Transverse colon (tissue), 4 donors: Measurements from ENCODE around the gene SPINK14. TPM values are rescaled to one million over a fixed set of nuclear protein-coding genes. Genes with fewer than 3 reads are reported as not detected.

ENCODE experiments used
- DNase-seq: peaks from one replicate; pipeline ENCODE4 v3.0.0-alpha.2; 2019
- H3K27ac ChIP-seq, 4 donors: fragments of 200-600 bp; sonication (generic); 2 replicates each; pipeline ENCODE4 v1.5.1; 2016 to 2018; ENCODE audit warnings: inconsistent platforms in 4 of 4
- H3K27me3 ChIP-seq: fragments of 200-600 bp; sonication (generic); 2 replicates; pipeline ENCODE4 v1.5.1; 2017; ENCODE audit warnings: inconsistent platforms
- H3K36me3 ChIP-seq, 4 donors: fragments of 200-600 bp; sonication (generic); 2 replicates each; pipeline ENCODE4 v1.5.1; 2017 to 2019; ENCODE audit warnings: inconsistent platforms in 4 of 4
- H3K4me1 ChIP-seq, 4 donors: fragments of 200-600 bp; sonication (generic); 2 replicates each; pipeline ENCODE4 v1.5.1; 2017 to 2020; ENCODE audit warnings: inconsistent platforms in 4 of 4
- H3K4me3 ChIP-seq, 4 donors: fragments of 200-600 bp; sonication (generic); 1 replicate in 1 of 4; 2 replicates in 3 of 4; pipeline versions ENCODE4 v1.5.1 to v1.6.1; 2017 to 2019; ENCODE audit warnings: inconsistent platforms in 4 of 4
- H3K9me3 ChIP-seq, 2 donors: fragments of 200-600 bp; sonication (generic); 2 replicates each; pipeline ENCODE4 v1.5.1; 2017 to 2019; ENCODE audit warnings: inconsistent platforms in 2 of 2
- EP300 ChIP-seq: sonication (generic); formaldehyde crosslinking; IDR thresholded peaks from one replicate; pipeline ENCODE4 v1.6.1; 2017; ENCODE audit warnings: antibody characterized with exemption, low read depth
- POLR2A ChIP-seq: fragments of 450-650 bp; IDR thresholded peaks from one replicate; pipeline ENCODE4 v1.6.1; 2016; ENCODE audit warnings: antibody characterized with exemption, mild to moderate bottlenecking, moderate library complexity
- POLR2AphosphoS5 ChIP-seq, 3 donors: sonication (generic); formaldehyde crosslinking; IDR thresholded peaks; one replicate each; pipeline ENCODE4 v1.6.1; 2016; ENCODE audit warnings: antibody characterized with exemption in 3 of 3
- WGBS, 2 donors: methylation state at CpG; one replicate each; pipeline ENCODE4 v1.1.5; 2018; ENCODE audit warnings: low coverage in 1 of 2; 5-methylcytosine and 5-hydroxymethylcytosine counted together
- in situ Hi-C, 4 donors: fragments of 200-750 bp; cut with MboI; loops; one replicate each; pipeline versions ENCODE4 v1.15.0 to v1.15.1; 2017; ENCODE audit warnings: low sequenced_read_pairs in 3 of 4, low pct_ligation_motif_present in 1 of 4, low pct_unique_long_range_greater_than_20kb in 1 of 4
- intact Hi-C: fragments of 100-400 bp; cut with DNase I; formaldehyde crosslinking; loops from one replicate; pipeline ENCODE4 v1.15.1; 2023; ENCODE audit warnings: low total_unique reads
- total RNA-seq, 4 donors: library from RNA; depleted of rRNA; stranded (reverse); fragments of >200 nt; gene quantifications; one replicate each; pipeline ENCODE4 v1.1.0, GENCODE V29; 2016
- TF ChIP-seq, protein P1 (sequence below), 5 experiments: fragments of 200-600 bp in 3 of 5; fragments of 450-650 bp in 2 of 5; sonication (generic) in 3 of 5; IDR thresholded peaks; 1 replicate in 2 of 5; 2 replicates in 3 of 5; pipeline ENCODE4 v1.5.1; 2016 to 2017; ENCODE audit warnings: antibody characterized with exemption in 5 of 5, inconsistent platforms in 3 of 5, mild to moderate bottlenecking in 2 of 5, moderate library complexity in 1 of 5

Gene SPINK14
- total RNA-seq, 4 donors from 2014 or later, result not detected

DNA sequence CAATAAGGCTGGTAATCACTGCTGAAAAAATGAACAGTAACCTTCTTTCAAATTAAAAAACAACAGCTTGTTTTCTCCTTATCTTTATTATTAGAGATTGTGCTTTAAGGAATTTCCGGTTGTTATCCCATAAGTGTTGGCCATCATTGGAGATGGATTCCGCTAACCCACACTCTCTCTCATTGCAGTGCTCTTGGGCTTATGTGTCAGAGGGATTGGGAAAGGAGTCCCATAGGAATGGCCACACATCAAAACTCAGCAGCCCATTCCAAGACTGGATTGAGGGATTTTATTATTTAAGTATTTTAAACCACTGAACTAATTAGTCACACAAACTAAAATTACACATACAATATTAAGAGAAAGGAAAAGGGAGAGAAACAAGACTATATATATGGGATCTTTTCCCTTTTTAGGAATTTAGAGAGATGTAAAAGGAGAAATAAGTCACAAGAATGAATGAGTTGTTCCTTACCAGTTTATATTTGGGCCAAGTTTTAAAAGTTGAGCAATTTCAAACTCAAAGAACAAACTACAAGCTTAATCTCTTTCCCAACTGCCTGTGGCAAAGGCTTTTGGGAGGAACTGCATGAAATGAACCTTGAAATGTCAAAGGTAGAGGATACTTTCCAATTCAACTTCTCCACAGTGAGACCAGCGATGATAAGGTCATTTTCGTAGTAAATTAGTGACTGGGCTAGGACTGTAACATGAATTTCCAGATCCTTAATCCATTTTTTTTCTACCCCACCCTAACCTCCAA is 36.9 kb downstream of the SPINK14 start:
- WGBS, 2 donors, result 86 to 90% methylated on average over 4 of the region's 4 CpGs
- no peak for DNase-seq
- Histone ChIP-seq H3K4me3 (no peak overlapping the region), H3K4me1 (peaks cover 0 to 3% (median 0%) of the 10 kb centered on the region in 4 donors), H3K27me3 (no peaks in the 10 kb centered on the region), H3K27ac (no peak overlapping the region), H3K9me3 (no peaks in the 10 kb centered on the region), H3K36me3 (no peaks in the 10 kb centered on the region)
- in situ Hi-C loops, result no loop called here
- no peak for TF ChIP-seq POLR2A
- TF ChIP-seq, protein P1, sequence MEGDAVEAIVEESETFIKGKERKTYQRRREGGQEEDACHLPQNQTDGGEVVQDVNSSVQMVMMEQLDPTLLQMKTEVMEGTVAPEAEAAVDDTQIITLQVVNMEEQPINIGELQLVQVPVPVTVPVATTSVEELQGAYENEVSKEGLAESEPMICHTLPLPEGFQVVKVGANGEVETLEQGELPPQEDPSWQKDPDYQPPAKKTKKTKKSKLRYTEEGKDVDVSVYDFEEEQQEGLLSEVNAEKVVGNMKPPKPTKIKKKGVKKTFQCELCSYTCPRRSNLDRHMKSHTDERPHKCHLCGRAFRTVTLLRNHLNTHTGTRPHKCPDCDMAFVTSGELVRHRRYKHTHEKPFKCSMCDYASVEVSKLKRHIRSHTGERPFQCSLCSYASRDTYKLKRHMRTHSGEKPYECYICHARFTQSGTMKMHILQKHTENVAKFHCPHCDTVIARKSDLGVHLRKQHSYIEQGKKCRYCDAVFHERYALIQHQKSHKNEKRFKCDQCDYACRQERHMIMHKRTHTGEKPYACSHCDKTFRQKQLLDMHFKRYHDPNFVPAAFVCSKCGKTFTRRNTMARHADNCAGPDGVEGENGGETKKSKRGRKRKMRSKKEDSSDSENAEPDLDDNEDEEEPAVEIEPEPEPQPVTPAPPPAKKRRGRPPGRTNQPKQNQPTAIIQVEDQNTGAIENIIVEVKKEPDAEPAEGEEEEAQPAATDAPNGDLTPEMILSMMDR (IDR thresholded peaks at IDR 0.05), result no peak
- intact Hi-C loops, result no loop called here

DNA sequence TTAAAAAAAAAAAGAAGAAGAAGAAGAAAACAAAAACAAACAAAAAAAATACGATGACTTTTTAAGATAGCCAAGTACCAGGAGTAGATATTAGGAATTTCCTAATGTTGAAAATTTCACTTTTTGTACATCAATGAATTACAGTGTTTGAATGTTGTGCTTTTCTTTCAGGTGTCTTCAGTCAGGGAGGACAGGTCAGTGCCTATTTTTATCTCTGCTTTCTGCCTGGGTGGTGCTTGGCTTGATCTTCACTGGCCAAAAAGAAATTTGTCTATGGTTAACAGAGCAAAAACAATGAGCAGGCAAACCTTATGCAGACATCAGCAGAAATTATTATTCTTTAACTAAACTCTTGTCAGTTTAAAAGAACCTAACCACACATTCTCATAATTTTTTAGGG is 37.5 kb downstream of the SPINK14 start:
- Histone ChIP-seq H3K9me3 (no peaks in the 10 kb centered on the region), H3K36me3 (no peaks in the 10 kb centered on the region), H3K4me3 (no peak overlapping the region), H3K27ac (no peak overlapping the region), H3K27me3 (no peaks in the 10 kb centered on the region), H3K4me1 (peaks cover 0 to 3% (median 0%) of the 10 kb centered on the region in 4 donors)
- TF ChIP-seq, protein P1 (IDR thresholded peaks at IDR 0.05), result no peak
- no peak for TF ChIP-seq POLR2A
- intact Hi-C loops, result no loop called here
- no peak for DNase-seq
- 44 to 81% methylated on average over 1 of the region's 1 CpG for WGBS, 2 donors
- in situ Hi-C loops, result no loop called here

DNA sequence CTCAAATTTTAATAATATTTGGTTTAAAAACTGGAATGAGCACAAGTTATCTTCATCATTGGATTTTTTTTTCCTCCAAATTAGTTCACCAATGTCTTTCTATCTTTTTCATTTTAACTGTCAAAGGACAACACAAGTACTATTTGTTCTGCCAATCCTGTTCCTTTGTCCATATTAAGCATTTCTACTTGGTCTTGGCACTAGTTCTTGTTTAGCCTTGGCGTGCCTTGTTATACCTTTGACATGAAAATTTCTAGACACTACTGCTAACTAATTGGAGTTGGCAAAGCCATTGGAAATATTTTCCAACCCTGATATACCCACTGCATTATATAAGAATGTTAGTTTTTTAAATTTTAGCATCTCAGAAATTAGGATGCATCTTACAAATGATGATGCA is 38.3 kb downstream of the SPINK14 start:
- no peak overlapping the region for H3K27ac ChIP-seq
- H3K36me3 ChIP-seq, result no peaks in the 10 kb centered on the region
- peaks cover 0 to 3% (median 0%) of the 10 kb centered on the region in 4 donors for H3K4me1 ChIP-seq
- H3K9me3 ChIP-seq, result no peaks in the 10 kb centered on the region
- intact Hi-C loops, result no loop called here
- TF ChIP-seq POLR2A, result no peak
- TF ChIP-seq EP300, result no peak
- TF ChIP-seq, protein P1 (IDR thresholded peaks at IDR 0.05), result no peak
- no peak for TF ChIP-seq POLR2AphosphoS5 (IDR thresholded peaks at IDR 0.05)
- WGBS, 2 donors, result 76% methylated on average over 1 of the region's 1 CpG; no CpG with 5 or more reads in 1 of the 2 donors
- no peaks in the 10 kb centered on the region for H3K27me3 ChIP-seq
- in situ Hi-C loops, result no loop called here
- H3K4me3 ChIP-seq, result no peak overlapping the region
- no peak for DNase-seq

DNA sequence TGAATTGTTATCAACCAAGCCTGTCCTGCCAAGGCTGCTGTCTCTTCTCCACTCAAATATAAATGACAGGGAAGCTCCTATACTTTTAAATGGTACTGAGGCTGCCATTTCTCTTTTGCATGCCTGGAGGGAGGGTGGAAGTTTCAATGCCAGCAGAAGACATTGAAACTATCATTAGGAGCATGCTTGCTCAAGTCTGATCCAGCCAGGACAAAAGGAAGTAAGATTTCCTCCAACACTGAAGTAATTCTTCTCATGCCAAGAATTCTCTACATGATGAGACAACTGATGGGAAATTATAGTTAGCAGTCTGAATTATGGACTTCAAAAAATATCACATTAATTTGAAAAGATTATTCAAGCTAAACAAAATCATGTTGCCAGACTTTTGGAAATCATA is 39.9 kb downstream of the SPINK14 start:
- H3K9me3 ChIP-seq, result no peaks in the 10 kb centered on the region
- no peak overlapping the region for H3K4me3 ChIP-seq
- H3K27me3 ChIP-seq, result no peaks in the 10 kb centered on the region
- intact Hi-C loops, result no loop called here
- TF ChIP-seq EP300 (no peak), POLR2A (no peak), POLR2AphosphoS5 (IDR thresholded peaks at IDR 0.05) (no peak)
- TF ChIP-seq, protein P1 (IDR thresholded peaks at IDR 0.05), result no peak
- no peak for DNase-seq
- in situ Hi-C loops, result no loop called here
- peaks cover 0 to 3% (median 0%) of the 10 kb centered on the region in 4 donors for H3K4me1 ChIP-seq
- H3K27ac ChIP-seq, result no peak overlapping the region
- H3K36me3 ChIP-seq, result no peaks in the 10 kb centered on the region
